Measurements from ENCODE around the gene ZNF655.
"Not testable (repeated sequence)": the region's sequence is repeated elsewhere in the genome, so short reads cannot be mapped to it uniquely, and the experiment has no call there.

The ZNF655 gene

DNA sequence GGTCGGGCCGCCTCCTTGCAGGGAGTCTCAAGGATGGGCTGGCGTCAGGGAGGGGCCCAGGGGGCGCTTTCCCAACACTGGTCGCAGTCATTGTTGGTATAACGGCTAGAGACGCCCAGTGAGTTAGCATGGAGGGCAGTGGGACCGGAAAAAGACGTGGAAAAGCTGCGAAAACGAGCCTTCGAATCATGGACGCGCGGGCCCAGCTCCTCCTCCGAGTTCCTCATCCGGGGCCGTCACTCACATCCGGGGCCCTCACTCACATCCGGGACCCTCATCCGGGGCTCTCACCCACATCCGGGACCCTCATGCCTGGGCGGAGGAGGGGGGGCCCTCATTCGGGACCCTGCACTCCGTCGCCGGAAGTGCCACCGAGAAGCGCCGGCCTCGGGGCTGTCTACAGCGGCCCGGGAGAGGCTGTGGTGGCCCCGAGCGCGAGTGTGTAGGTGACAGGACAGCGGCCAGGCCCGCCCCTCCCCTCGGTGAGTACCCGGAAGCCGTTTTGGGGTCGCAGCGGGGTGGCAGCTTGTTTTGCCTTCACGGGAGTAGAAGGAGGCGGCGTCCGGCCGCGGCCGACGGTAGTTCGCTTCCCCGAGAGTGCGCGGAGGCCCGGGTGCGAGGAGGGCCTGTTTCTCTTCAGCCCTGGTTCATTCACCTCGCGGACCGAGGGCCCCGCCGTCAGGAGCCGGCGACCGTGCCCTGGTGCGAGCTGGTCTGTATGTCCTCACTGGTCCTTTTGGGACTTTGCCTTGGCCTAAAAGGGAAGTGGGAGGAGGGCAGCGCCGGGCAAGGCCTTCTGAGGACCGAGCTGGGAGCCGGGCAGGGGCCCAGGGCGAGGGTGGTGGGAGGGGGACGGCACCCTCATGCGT is at the start of gene ZNF655:
Gene ZNF655, plus strand, starts transcription at position 337 of the 869 bp plus-strand sequence. CDS start 1,918 bp downstream, outside the sequence.
- no peak for DNase-seq

- DNase-seq, result no peak
These were observed 44.4 kb upstream of the ZNF655 start for GRCh38 chr7:99514050-99514449.

DNA sequence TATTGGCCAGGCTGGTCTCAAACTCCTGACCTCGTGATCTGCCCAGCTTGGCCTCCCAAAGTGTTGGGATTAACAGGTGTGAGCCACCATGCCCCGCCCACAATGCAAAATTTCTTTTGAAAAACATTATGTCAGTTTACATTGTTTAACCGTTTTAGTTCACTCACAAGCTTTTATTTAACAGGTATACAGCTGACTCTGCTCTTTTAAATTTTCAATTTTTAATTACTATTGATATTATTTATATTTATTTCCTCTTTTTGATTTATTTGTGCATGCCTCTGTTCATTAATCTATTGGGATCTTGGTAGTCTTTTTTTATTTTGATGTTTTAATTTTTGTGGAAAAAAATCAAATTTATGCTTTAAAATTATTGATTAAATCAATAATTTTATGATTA is 37.0 kb upstream of the ZNF655 start:
- DNase-seq, result no peak

DNA sequence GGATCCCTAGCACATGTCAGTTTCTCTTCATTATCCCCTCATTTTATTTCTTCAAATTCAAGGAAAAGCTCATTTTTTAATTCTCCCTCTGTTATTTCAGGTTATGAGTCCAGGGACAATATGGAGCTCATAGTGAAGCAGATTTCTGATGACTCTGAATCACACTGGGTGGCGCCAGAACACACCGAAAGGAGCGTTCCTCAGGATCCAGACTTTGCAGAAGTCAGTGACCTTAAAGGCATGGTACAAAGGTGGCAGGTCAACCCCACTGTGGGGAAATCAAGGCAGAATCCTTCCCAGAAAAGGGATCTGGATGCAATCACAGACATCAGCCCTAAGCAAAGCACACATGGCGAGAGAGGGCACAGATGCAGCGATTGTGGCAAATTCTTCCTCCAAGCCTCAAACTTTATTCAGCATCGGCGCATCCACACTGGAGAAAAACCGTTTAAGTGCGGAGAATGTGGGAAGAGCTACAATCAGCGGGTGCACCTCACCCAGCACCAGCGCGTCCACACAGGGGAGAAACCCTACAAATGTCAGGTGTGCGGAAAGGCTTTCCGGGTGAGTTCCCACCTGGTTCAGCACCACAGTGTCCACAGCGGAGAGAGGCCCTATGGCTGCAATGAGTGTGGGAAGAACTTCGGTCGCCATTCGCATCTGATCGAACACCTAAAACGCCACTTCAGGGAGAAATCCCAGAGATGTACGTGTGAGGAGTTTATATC is 32.6 kb upstream of the ZNF655 start:
- no peak for DNase-seq

GRCh38 chr7:99531354-99531765 is 27.1 kb upstream of the ZNF655 start:
- DNase-seq, result no peak

GRCh38 chr7:99535667-99536066 is 22.8 kb upstream of the ZNF655 start:
- DNase-seq, result no peak

GRCh38 chr7:99539213-99539811 is 19.1 kb upstream of the ZNF655 start:
- DNase-seq, result no peak

DNA sequence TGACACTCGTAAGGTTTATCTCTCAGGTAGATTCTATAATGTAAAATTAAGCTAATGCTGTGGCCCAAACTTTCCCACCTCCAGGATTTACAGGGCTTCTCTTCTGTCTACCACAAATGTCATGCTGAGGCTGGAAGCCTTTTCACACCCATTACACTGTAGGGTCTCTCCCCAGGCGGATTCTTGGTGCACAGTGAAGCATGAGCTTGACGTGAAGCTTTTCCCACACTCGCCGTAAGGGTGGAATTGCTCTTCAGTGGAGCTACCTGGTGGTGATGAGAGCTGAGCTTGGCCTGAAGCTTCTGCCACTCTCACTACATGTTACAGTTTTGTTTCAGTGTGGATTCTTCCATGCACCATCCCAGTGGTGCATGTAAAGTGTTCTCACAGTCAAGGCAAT is 17.9 kb upstream of the ZNF655 start:
- no peak for DNase-seq

DNA sequence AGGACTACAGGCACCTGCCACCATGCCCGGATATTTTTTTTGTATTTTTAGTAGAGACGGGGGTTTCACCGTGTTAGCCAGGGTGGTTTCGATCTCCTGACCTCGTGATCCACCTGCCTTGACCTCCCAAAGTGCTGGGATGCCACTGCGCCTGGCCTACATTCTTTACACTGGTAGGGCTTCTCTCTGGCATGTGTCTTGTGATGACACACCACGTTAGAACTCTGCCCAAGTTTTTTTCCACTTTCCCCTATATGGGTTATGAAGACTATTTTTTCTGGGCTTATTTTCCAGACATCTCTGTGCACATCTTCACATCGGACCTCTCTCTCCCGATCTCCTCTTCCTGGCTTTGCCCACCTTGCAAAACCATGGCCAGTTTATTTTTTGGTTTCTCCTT is 17.2 kb upstream of the ZNF655 start:
- DNase-seq, result no peak

DNA sequence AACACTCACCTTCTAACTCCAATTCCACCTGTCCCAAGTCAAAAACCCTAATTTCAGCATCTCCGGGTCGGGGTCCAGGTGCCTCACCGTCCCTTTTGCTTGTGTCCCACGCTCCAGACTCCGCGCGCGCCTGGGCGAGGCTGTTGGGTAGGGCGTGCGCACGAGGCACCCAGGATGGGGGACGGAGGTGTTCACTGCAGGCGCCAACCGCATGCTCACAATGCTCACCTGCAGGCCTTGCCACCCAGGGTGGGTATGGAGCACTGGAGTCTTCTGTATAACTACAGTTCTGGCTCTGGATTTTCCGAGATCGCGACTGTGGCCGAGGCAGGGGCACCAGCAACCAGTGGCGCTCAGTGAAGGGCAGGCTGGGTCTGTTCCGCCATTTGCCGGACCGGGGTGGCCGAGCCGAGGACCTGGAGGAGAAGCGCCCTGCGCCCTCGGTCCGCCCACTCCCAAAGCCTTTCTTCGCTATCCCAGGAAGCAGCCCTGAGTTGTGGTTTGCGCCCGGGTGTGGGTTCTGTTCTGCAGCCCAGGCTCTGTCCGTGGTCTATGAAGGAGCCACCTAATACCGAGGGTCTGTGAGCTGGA is 15.3 kb upstream of the ZNF655 start:
- no peak for DNase-seq

GRCh38 chr7:99543916-99544315 is 14.5 kb upstream of the ZNF655 start:
- no peak for DNase-seq

DNA sequence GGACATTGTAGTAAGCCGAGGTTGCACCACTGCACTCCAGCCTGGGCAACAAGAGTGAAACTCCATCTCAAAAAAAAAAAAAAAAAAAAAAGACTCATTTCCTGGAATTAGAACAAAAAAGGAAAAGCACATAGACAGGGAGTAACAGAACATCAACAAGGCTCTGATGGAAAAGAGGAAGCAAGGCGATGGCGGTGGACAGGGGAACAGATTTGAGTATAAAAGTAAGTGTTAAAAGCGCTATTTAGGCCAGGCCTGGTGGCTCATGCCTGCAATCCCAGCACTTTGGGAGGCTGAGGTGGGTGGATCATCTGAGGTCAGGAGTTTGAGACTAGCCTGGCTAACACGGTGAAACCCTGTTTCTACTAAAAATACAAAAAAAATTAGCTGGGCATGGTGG is 13.1 kb upstream of the ZNF655 start:
- not testable (repeated sequence) for DNase-seq

DNA sequence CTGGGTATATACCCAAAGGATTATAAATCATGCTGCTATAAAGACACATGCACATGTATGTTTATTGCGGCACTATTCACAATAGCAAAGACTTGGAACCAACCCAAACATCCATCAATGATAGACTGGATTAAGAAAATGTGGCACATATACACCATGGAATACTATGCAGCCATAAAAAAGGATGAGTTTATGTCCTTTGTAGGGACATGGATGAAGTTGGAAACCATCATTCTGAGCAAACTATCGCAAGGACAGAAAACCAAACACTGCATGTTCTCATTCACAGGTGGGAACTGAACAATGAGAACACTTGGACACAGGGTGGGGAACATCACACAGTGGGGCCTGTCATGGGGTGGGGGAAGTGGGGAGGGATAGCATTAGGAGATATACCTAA is 8.9 kb upstream of the ZNF655 start:
- not testable (repeated sequence) for DNase-seq

- no peak for DNase-seq
These were observed 7.1 kb upstream of the ZNF655 start for GRCh38 chr7:99551334-99551733.

DNA sequence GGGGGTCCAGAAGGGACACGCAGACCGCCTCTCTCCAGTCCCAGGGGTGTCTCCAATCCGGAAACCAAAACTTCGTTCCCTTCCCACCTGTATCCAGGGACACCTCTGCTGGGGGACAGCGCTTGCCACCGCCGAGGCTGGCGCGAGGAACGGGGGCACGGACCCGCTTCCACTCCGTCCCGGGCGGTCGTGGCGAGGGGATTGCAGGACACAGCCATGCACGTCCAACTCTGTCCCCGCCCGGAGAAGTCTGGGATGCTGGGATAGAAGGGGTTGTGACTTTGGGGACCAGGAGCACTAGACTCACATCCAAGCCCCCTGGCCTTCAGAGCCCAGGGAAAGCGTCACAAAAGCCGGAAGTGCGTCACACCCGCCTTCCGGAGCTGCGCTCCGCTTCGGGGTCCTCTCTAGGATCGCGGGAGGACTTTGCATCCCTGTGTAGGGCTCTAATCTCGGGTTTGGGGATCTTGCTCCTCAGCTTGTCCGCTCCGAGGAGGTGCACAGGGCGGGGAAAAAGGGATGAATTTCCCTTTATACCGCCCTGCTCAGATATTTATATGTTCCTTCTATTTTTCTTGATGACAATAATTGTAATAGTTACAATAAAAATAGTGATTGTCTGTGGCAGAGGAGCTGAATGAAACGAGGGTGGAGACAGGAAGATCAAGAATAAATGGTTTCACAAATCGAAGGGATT is 6.5 kb upstream of the ZNF655 start, which contains the start of gene FAM200A:
Gene FAM200A, minus strand, starts transcription at position 348 of the 697 bp plus-strand sequence. CDS start 3,707 bp downstream, outside the sequence.
- peak; percentile 20 for DNase-seq

GRCh38 chr7:99553039-99553438 is 5.4 kb upstream of the ZNF655 start:
- DNase-seq, result no peak

DNA sequence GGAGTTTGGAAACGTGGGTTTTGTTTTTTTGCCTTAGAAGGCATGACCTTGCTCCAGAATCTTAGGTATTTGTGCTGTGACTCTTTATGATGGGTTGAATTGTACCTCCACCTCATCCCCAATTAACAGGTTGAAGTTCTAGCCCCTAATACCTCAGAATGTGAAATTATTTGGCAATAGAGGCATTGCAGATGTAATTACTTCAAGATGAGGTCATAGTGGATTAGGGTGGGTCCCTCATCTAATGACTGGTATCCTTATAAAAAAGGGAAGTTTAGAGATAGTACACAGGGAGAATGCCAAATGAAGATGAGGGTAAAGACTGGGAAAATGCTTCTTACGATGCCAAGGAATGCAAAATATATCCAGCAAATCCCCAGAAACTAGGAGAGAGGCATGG is 3.5 kb upstream of the ZNF655 start:
- DNase-seq, result no peak

- DNase-seq, result no peak
These were observed 1.2 kb upstream of the ZNF655 start for GRCh38 chr7:99557196-99557607.

- no peak for DNase-seq
These were observed 519 bp upstream of the ZNF655 start for GRCh38 chr7:99557940-99558305.

GRCh38 chr7:99559175-99559915 is 903 bp downstream of the ZNF655 start:
- DNase-seq, result no peak

- no peak for DNase-seq
These were observed 2.6 kb downstream of the ZNF655 start for GRCh38 chr7:99560834-99561736.
